Chondrocyte (in vitro differentiated cells): Measurements from ENCODE around the gene KRTAP1-1. TPM values are rescaled to one million over a fixed set of nuclear protein-coding genes. Genes with fewer than 3 reads are reported as not detected.
"Not testable (repeated sequence)": the region's sequence is repeated elsewhere in the genome, so short reads cannot be mapped to it uniquely, and the experiment has no call there.

Experiments
- DNase-seq: peaks from one replicate; pipeline ENCODE4 v3.0.0; 2021; ENCODE audit warnings: mixed read lengths, low spot score
- H3K27ac Mint-ChIP-seq: one replicate; pipeline ENCODE4 v1.8.0; 2021; ENCODE audit warnings: mild to moderate bottlenecking, moderate library complexity, mixed read lengths; ENCODE audit not compliant: unreplicated experiment
- H3K27me3 Mint-ChIP-seq: 2 replicates; pipeline ENCODE4 v1.8.0; 2021; ENCODE audit warnings: low read depth, mixed read lengths
- H3K36me3 Mint-ChIP-seq: 2 replicates; pipeline ENCODE4 v1.8.0; 2021; ENCODE audit warnings: low read depth, mixed read lengths
- H3K4me1 Mint-ChIP-seq: 2 replicates; pipeline ENCODE4 v1.8.0; 2021; ENCODE audit warnings: low read depth, mild to moderate bottlenecking, mixed read lengths
- H3K4me3 Mint-ChIP-seq: one replicate; pipeline ENCODE4 v1.8.0; 2021; ENCODE audit warnings: mild to moderate bottlenecking, moderate library complexity, mixed read lengths; ENCODE audit not compliant: unreplicated experiment
- H3K9me3 Mint-ChIP-seq: 2 replicates; pipeline ENCODE4 v1.8.0; 2021; ENCODE audit warnings: low read depth, mixed read lengths
- CTCF ChIP-seq: fragments of 200-600 bp; sonication (generic); IDR thresholded peaks from 2 replicates; pipeline ENCODE4 v1.5.0; 2021; ENCODE audit warnings: antibody characterized with exemption, mild to moderate bottlenecking, moderate library complexity
- total RNA-seq: library from RNA; stranded (reverse); gene quantifications from 3 replicates; pipeline ENCODE4 v1.2.1, GENCODE V29; 2021

KRTAP1-1 gene
- total RNA-seq, 1 donor from 2014 or later: not detected

GRCh38 chr17:41004397-41004796 is 36.9 kb downstream of the KRTAP1-1 start:
- H3K27me3 Mint-ChIP-seq: peaks cover 2% of the 10 kb centered on the region
- H3K4me3 Mint-ChIP-seq: no peak overlapping the region

GRCh38 chr17:41003926-41004325 is 37.3 kb downstream of the KRTAP1-1 start:
- no peaks in the 10 kb centered on the region for H3K9me3 Mint-ChIP-seq
- no peak overlapping the region for H3K4me3 Mint-ChIP-seq

More at GRCh38 chr17:41004397-41004796, 36.9 kb downstream of the KRTAP1-1 start:
- no peak for TF ChIP-seq CTCF
- no peak for DNase-seq
- Mint-ChIP-seq H3K27ac (no peak overlapping the region), H3K9me3 (no peaks in the 10 kb centered on the region), H3K4me1 (peaks cover 3% of the 10 kb centered on the region), H3K36me3 (no peaks in the 10 kb centered on the region)

GRCh38 chr17:41002814-41003213 is 38.4 kb downstream of the KRTAP1-1 start:
- H3K27me3 Mint-ChIP-seq: peaks cover 2% of the 10 kb centered on the region
- H3K9me3 Mint-ChIP-seq: no peaks in the 10 kb centered on the region
- H3K4me1 Mint-ChIP-seq: peaks cover 3% of the 10 kb centered on the region
- DNase-seq: no peak
- no peaks in the 10 kb centered on the region for H3K36me3 Mint-ChIP-seq
- no peak overlapping the region for H3K27ac Mint-ChIP-seq
- no peak overlapping the region for H3K4me3 Mint-ChIP-seq
- TF ChIP-seq CTCF: no peak

More at GRCh38 chr17:41003926-41004325, 37.3 kb downstream of the KRTAP1-1 start:
- no peak for DNase-seq
- Mint-ChIP-seq H3K4me1 (peaks cover 3% of the 10 kb centered on the region), H3K36me3 (no peaks in the 10 kb centered on the region), H3K27ac (no peak overlapping the region), H3K27me3 (peaks cover 2% of the 10 kb centered on the region)
- no peak for TF ChIP-seq CTCF

GRCh38 chr17:41001795-41002194 is 39.5 kb downstream of the KRTAP1-1 start:
- DNase-seq: no peak
- no peaks in the 10 kb centered on the region for H3K9me3 Mint-ChIP-seq
- H3K4me1 Mint-ChIP-seq: peaks cover 3% of the 10 kb centered on the region
- no peak overlapping the region for H3K4me3 Mint-ChIP-seq
- no peak overlapping the region for H3K27ac Mint-ChIP-seq
- no peak for TF ChIP-seq CTCF
- peaks cover 2% of the 10 kb centered on the region for H3K27me3 Mint-ChIP-seq
- no peaks in the 10 kb centered on the region for H3K36me3 Mint-ChIP-seq

GRCh38 chr17:40999563-40999962 is 41.7 kb downstream of the KRTAP1-1 start, which contains the start of gene KRTAP3-2:
TSS of gene KRTAP3-2 (minus strand) at chr17:40999906. CDS start at chr17:40999853, 53 bp downstream.
- not testable (repeated sequence) for H3K4me1 Mint-ChIP-seq, H3K4me3 Mint-ChIP-seq, H3K27ac Mint-ChIP-seq, H3K36me3 Mint-ChIP-seq, DNase-seq, H3K27me3 Mint-ChIP-seq, H3K9me3 Mint-ChIP-seq

- no peak for DNase-seq
- Mint-ChIP-seq H3K27ac (no peak overlapping the region), H3K9me3 (no peaks in the 10 kb centered on the region), H3K36me3 (peaks cover 1% of the 10 kb centered on the region), H3K4me3 (no peak overlapping the region), H3K27me3 (peaks cover 6% of the 10 kb centered on the region), H3K4me1 (no peaks in the 10 kb centered on the region)
- no peak for TF ChIP-seq CTCF
Observed at GRCh38 chr17:40997361-40997760, 43.9 kb downstream of the KRTAP1-1 start.
